ENCODE results near the gene SOX18. TPM values are rescaled to one million over a fixed set of nuclear protein-coding genes. Genes with fewer than 3 reads are reported as not detected.

SOX18 gene
- total and polyA plus RNA-seq, 2 donors from 2014 or later = 36.5 to 56.7 TPM

DNA sequence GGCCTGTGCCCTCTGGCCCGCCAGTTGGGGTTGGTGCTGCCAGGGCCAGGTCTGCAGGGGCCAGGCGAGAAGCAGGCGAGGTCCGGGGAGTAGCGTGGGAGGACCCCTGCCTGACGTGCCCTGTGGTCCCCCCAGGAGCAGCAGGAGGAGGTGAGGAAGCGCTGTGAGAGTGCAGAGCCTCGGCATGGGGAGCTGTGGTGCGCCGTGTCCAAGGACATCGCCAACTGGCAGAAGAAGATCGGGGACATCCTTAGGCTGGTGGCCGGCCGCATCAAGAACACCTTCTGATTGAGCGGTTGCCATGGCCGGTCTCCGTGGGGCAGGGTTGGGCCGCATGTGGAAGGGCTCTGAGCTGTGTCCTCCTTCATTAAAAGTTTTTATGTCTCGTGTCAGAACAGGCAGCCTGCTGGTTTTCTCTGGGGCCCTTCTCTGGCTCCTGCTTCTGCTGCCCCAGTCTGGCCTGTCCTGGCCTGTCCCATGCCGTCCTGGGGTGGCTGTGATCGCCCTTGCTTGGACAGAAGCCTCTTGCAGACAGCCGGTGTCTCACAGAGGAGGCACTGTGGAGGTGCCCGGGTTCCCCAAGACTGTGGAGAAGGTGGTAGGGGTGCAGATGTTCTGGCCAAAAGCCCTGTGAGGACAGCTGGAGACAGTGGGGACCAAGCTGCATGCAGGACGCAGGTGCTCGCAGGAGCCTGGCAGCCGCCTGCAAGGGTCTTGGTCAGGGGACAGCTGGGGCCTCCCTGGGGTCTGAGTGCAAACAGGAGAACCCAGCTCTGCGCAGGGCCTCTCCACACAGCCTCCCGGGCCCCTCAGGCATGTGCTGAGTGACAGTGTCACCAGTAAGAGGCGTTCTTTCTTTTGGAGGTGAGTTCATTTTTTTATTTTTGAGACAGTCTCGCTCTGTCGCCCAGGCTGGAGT is 16.5 kb downstream of the SOX18 start:
- DNase-seq (no peak), FAIRE-seq (no peak)
- Histone ChIP-seq H3K27ac (ENCODE audit: low read depth in 2 of 2, low read length in 2 of 2) (no peak overlapping the region), H3K4me3 (ENCODE audit: low read length in 3 of 3) (no peak overlapping the region), H3K36me3 (ENCODE audit: control insufficient read depth in 2 of 3, insufficient read depth in 3 of 3, low read length in 3 of 3) (peaks cover 0 to 28% (median 16%) of the 10 kb centered on the region in 3 donors), H3K9ac (ENCODE audit: low read length in 3 of 3) (no peak overlapping the region), H3K4me1 (ENCODE audit: control insufficient read depth in 2 of 3, insufficient read depth in 2 of 3, low read depth in 1 of 3, low read length in 3 of 3) (no peaks in the 10 kb centered on the region), H3K9me3 (ENCODE audit: control insufficient read depth in 2 of 3, insufficient read depth in 1 of 3, low read length in 3 of 3) (no peaks in the 10 kb centered on the region), H3K27me3 (ENCODE audit: control insufficient read depth, insufficient read depth, low read length) (no peaks in the 10 kb centered on the region)
- intact Hi-C loops (cut with DNase I) = no loop called here
- TF ChIP-seq, protein P1, sequence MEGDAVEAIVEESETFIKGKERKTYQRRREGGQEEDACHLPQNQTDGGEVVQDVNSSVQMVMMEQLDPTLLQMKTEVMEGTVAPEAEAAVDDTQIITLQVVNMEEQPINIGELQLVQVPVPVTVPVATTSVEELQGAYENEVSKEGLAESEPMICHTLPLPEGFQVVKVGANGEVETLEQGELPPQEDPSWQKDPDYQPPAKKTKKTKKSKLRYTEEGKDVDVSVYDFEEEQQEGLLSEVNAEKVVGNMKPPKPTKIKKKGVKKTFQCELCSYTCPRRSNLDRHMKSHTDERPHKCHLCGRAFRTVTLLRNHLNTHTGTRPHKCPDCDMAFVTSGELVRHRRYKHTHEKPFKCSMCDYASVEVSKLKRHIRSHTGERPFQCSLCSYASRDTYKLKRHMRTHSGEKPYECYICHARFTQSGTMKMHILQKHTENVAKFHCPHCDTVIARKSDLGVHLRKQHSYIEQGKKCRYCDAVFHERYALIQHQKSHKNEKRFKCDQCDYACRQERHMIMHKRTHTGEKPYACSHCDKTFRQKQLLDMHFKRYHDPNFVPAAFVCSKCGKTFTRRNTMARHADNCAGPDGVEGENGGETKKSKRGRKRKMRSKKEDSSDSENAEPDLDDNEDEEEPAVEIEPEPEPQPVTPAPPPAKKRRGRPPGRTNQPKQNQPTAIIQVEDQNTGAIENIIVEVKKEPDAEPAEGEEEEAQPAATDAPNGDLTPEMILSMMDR (IDR thresholded peaks at IDR 0.05; ENCODE audit: borderline replicate concordance, extremely low read depth, insufficient read depth) = no peak

DNA sequence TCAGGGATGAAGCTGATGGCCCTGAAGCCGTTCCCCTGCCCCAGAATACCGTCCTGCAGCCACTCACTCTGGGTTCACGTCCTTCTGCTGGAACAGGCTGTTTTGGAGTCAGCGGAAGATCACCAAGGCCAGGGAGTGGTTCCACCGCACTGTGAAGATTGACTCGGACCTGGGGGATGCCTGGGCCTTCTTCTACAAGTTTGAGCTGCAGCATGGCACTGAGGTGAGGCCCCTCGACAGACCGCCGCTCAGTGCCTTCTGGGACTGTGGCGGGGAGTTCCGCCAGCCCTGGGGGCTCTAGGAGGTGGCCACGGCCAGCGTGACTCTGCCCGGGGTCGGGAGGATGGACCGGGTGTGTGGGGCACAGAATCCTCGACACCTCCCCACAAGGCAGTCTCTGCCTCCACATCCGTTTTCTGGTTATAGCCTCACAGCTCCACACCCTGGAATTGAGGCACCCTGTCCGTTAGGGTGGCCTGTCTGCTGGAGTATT is 17.6 kb downstream of the SOX18 start:
- Histone ChIP-seq H3K9ac (ENCODE audit: low read length in 3 of 3) (no peak overlapping the region), H3K4me3 (ENCODE audit: low read length in 3 of 3) (no peak overlapping the region), H3K27me3 (ENCODE audit: control insufficient read depth, insufficient read depth, low read length) (no peaks in the 10 kb centered on the region), H3K36me3 (ENCODE audit: control insufficient read depth in 2 of 3, insufficient read depth in 3 of 3, low read length in 3 of 3) (peaks cover 2 to 39% (median 26%) of the 10 kb centered on the region in 3 donors), H3K27ac (ENCODE audit: low read depth in 2 of 2, low read length in 2 of 2) (no peak overlapping the region), H3K9me3 (ENCODE audit: control insufficient read depth in 2 of 3, insufficient read depth in 1 of 3, low read length in 3 of 3) (no peaks in the 10 kb centered on the region), H3K4me1 (ENCODE audit: control insufficient read depth in 2 of 3, insufficient read depth in 2 of 3, low read depth in 1 of 3, low read length in 3 of 3) (no peaks in the 10 kb centered on the region)
- no peak for DNase-seq
- TF ChIP-seq, protein P1 (IDR thresholded peaks at IDR 0.05; ENCODE audit: borderline replicate concordance, extremely low read depth, insufficient read depth) = no peak
- no peak for FAIRE-seq
- intact Hi-C loops (cut with DNase I) = no loop called here

DNA sequence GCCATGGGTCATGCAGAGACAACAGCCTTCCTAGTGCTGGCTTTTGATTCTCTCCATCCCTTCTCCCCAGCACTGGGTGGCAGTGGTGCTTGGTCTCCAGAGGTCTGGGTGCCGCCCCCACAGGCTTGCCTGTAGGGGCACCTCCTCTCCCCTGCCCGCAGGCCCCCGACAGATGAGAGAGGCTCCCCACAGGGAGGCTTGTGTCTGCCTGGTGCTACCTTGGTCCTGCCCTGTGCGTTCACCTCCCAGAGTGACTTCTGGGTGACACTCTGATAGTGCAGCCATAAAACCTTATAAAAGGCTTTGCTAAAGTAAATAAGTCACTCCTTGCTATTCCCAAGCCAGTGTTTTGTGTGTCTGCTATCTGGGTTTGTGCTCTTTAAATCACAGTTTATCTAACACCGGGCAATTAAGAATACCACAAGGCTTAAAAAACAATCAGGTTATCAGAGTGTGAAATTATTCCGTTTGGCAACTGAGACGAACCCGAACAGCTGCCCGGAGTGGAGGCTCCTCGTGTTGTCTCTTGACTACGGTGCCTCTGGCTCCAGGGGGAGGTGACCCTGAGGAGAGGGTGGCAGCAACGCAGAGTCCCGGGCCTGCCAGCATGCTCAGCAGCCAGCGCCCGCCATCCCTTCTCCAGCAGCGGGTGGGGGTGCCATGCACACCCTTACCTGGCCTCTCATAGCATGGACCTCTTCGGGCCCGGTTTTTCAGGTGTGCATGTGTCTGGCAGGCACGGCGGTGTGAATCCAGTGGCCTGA is 18.9 kb downstream of the SOX18 start:
- Histone ChIP-seq H3K27ac (ENCODE audit: low read depth in 2 of 2, low read length in 2 of 2) (no peak overlapping the region), H3K27me3 (ENCODE audit: control insufficient read depth, insufficient read depth, low read length) (no peaks in the 10 kb centered on the region), H3K9me3 (ENCODE audit: control insufficient read depth in 2 of 3, insufficient read depth in 1 of 3, low read length in 3 of 3) (no peaks in the 10 kb centered on the region), H3K4me3 (ENCODE audit: low read length in 3 of 3) (no peak overlapping the region), H3K36me3 (ENCODE audit: control insufficient read depth in 2 of 3, insufficient read depth in 3 of 3, low read length in 3 of 3) (peaks cover 2 to 50% (median 32%) of the 10 kb centered on the region in 3 donors), H3K9ac (ENCODE audit: low read length in 3 of 3) (no peak overlapping the region), H3K4me1 (ENCODE audit: control insufficient read depth in 2 of 3, insufficient read depth in 2 of 3, low read depth in 1 of 3, low read length in 3 of 3) (no peaks in the 10 kb centered on the region)
- FAIRE-seq = no peak
- TF ChIP-seq, protein P1 (IDR thresholded peaks at IDR 0.05; ENCODE audit: borderline replicate concordance, extremely low read depth, insufficient read depth) = no peak
- intact Hi-C loops (cut with DNase I) = no loop called here
- no peak for DNase-seq

Data from kidney (tissue), 14 donors.